Hematopoietic multipotent progenitor cell treated with erythropoietin and hydrocortisone succinate and interleukin-3 and kit ligand, for 4 days (in vitro differentiated cells): ENCODE measurements around the gene EED.
A peak's percentile ranks its signal among the peaks of the same experiment; 100 is the strongest.

ENCODE experiments used
- DNase-seq: peaks from one replicate; pipeline ENCODE4 v3.0.0-alpha.2; 2015

Gene EED, protein sequence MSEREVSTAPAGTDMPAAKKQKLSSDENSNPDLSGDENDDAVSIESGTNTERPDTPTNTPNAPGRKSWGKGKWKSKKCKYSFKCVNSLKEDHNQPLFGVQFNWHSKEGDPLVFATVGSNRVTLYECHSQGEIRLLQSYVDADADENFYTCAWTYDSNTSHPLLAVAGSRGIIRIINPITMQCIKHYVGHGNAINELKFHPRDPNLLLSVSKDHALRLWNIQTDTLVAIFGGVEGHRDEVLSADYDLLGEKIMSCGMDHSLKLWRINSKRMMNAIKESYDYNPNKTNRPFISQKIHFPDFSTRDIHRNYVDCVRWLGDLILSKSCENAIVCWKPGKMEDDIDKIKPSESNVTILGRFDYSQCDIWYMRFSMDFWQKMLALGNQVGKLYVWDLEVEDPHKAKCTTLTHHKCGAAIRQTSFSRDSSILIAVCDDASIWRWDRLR

DNA sequence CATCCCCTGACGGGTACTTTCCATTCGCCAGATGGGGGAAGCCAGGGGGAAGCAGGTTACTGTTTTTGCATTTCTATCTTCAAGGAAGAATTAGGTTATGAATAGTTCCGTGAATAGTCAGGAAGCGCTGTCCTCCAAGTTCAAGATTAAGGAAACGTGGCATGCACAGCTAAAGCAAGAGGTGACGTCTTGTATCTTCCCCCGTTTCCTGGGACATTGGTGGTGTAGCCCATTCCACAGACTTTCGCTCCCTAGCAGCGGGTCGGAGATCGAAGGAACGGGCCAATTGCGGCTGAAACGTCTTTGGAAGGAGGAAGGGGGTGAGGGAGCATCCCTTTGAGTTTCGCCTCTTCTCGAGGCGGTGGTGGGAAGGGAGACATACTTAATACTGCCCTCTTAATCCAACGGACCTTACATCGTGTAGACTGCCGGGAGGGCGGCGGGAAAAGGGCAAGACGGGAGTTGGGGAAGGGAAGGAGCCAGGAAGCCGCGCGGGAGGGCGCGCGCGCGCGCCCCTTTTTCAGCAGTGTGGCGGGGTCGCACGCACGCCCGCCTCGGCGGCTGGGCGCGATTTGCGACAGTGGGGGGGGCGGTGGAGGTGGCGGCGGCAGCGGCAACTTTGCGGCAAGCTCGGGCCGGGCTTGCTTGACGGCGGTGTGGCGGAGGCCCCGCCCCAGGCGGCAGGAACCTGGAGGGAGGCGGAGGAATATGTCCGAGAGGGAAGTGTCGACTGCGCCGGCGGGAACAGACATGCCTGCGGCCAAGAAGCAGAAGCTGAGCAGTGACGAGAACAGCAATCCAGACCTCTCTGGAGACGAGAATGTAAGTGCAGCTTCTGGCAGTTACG, at the start of gene EED:
TSS of gene EED (plus strand) at position 232 of the 847 bp plus-strand sequence. CDS start at position 709, 477 bp downstream.
- peak; percentile 99 for DNase-seq

DNA sequence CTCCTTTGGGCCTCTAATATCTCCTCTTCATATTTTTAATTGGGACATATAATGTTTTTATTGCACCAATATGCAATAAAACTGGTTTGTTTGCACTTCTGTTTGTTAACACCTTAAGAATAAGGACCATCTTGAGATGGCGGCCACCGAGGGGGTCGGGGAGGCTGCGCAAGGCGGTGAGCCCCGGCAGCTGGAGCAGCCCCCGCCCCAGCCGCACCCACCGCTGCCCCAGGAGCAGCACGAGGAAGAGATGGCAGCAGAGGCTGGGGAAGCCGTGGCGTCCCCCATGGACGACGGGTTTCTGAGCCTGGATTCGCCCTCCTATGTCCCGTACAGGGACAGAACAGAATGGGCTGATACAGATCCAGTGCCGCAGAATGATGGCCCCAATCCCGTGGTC, 49.6 kb upstream of the EED start:
- DNase-seq: no peak

DNA sequence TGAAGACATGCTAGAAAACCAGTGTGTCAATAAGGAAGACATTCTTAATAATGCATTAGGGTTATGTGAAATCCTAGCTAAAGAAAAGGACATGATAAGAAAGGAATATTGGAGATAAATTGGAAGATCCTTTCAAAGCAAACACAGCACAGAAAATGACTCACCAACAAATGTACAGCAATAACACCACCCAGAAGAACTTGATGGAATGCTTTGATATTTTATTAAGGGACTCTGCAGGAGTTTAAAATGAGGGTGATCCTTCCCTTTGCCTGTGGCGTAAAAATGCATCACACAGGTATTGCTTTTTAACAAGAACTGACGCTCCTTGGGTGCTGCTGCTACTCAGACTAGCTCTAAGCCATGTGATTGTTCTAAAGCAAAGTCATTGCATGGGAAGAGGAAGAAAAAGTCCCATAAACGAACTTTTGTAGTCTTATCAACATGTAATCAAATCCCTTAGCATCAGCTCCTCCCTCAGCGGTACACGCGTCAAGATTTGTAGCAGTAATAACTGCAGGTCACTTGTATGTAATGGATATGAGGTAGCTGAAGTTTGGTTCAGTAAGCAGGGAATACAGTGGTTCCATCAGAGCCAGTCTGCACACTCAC, 48.4 kb upstream of the EED start:
- peak; percentile 61 for DNase-seq

DNA sequence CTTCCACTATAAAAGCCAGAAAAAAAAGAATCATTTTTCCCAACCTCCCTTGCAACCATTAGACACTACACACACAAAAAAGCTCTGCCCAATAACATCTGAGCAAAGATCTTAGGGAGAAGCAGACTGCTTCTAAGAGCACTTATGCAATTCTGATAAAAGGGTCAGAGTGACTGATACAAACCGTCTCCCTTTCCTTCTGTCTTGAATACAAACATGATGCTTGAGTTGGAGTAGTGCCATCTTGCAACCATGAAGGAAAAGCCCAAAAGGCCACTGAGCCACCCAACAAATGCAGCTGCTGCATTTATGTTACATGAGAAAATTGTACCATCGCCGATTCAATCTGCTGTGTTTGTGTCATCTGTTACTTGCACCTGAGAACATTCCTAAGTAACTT, 47.6 kb upstream of the EED start:
- peak; percentile 74 for DNase-seq

DNA sequence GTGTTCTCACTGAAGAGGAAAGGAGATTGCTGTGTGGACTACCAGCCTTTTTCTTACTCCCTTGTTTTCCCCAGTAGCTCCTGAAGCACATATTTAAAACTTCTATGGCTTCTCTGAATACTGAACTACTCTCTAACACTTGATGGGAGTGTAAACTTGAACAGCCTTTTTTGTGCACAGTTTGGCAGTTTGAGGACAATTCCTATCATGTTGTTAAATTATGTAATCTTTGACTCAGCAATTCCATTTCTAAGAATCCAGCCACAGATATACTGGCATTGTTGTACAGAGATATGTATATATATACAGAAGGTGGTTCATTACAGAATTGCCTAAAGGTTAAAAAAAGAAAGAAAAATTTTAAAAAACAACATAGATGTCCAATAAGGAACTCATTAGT, 47.1 kb upstream of the EED start:
- DNase-seq: peak; percentile 87

DNA sequence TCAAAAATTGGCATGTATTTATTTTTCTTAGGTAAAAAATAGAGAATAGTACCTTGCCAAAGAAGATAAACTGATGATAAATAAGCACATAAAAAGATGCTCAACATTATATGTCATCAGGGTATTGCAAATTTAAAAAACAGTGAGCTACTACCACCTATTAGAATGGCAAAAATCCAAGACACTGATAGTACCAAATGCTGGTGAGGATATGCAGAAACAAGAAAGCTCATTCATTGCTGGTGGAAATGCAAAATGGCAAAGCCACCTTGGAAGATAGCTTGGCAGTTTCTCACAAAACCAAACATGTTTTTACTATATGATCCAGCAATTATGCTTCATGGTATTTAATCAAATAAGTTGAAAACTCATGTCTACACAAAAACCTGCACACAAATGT, 46.4 kb upstream of the EED start:
- no peak for DNase-seq

DNA sequence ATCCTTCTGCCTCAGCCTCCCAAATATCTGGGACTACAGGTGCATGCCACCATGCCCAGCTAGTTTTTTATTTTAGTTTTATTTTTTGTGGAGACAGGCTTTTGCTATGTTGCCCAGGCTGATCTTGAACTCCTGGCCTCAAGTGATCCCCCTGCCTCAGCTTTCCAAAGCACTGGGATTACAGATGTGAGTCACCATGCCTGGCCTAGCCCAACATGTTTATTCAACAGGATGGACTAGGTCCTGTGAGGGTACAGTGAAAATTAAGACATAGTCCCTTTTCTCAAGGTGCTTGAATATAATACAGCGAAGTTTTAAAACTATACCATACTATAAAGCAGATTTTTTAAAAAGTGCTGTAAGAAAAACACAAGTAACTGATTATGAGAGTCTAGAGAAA, 45.2 kb upstream of the EED start:
- DNase-seq: no peak

DNA sequence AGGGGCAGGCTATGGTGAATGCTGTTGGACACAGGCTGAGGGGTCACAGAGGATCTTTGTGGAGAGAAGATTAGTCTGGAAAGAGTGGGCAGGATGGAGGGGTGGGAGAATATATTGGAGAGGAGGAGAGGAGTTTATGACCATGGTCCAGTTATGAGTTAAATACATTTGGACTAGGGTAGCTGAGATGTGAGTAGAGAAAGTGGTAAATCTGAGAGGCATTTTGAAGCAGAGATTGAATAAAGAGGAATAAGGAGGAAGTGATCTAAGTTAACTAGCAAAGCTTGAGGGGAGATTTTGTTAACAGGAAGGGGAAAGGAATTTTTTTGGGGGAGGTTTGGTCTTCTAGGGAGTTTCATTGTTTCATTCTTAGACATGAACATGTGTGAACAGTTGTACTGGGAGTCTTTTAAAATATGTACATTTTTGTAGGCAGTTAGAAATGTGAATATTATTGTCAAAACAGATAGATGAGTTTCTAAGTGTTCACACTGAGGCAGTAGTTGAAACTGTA, 43.1 kb upstream of the EED start:
- no peak for DNase-seq

DNA sequence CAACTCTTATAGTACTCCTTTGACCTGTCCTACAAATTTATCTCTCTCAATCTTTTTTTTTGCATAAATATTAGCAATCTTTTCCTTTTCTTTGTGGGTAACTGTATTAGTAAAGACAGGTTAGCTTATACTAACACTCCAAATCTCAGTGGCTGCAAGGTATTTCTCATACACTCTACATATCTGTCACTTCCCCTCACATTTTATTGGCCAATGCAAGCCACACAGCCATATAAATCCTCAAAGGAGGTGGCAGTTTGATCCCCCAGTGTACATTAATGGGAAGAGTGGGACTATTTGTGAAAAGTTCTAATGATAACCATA, 42.6 kb upstream of the EED start:
- DNase-seq: peak; percentile 71

DNA sequence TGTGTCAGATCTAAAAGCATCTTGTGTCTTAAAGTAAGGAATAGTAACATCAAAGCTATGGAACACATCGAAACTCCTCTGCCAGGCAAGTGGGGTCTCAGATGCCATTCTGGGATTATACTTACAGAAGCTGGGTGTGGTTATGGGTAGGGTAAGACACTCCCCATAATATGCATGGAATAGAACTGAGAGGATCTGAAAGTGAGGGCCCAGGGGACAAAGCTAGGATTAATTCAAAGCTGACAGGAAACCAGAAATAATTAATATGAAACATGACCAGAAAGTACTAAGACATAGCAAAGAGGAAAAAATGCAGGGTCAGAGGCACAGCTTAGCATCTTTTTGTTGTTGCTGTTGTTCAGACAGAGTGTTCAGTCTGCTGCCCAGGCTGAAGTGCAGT, 40.2 kb upstream of the EED start:
- no peak for DNase-seq

DNA sequence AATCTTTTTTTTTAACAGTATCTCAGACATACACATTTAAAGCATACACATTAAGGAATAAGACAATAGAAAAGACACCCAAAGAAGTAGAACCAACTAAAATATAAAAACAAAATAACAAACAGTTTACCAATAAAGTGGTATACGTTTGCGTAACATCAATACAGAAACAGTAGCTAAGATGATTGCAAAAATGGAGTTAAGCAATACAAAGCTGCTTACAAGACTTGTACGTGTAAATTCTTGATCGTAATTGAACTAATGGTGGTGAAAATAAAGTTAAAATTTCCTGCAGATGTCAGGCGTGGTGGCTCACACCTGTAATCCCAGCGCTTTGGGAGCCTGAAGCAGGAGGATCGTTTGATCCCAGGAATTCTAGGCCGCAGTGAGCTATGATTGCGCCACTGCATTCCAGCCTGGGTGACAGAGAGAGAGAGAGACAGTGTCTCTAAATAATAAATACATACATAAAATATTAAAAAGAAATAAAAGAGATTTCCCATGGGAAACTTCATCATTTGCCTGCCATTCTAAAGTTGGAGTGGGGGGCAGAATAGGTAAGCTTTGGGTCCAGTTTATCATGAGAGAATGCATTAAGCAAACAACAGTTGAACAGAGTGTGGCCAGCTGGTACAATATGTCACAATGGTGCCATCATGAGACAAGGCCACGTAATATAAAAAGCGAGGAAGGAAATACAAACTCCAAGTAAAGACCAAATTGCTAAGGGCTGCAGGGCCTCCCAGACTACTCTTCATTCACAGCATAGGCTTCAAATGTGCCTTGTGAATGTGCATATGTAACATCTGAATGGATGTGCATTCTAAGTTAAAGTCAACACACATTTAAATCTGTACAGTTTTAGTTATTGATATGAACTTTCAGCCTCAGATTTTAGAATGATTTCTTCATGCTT, 38.9 kb upstream of the EED start:
- DNase-seq: peak; percentile 63

DNA sequence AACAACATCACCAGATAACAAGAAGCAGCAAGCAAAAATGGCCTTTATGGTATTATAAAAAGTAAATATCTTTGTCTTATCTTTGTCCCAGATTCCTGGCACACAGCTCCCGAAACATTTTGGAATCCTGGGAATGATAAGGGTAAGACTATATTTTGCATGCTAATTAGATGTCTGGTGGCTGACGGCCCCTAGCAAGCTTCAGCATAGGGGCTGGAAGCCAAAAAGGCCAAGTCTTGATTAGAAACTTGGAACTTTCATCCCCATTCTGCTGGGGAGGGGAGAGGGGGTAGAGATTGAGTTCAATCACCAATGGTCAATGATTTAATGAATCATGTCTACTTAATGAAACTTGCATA, 38.2 kb upstream of the EED start:
- DNase-seq: no peak

DNA sequence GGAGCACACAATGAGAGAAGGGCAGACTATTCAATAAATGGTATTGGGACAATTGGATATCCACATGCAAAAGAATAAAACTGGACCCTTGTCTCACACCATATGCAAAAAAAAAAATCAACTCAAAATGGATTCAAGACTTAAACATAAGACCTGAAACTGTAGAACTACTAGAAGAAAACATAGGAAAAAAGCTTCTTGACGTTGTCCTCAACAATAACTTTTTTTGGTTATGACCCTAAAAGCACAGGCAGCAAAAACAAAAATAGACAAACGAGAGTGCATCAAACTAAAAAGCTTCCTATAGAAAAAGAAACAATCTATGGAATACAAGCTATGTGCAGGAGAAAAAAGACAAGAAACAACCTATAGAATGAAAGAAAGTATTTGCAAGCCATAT, 37.1 kb upstream of the EED start:
- no peak for DNase-seq

DNA sequence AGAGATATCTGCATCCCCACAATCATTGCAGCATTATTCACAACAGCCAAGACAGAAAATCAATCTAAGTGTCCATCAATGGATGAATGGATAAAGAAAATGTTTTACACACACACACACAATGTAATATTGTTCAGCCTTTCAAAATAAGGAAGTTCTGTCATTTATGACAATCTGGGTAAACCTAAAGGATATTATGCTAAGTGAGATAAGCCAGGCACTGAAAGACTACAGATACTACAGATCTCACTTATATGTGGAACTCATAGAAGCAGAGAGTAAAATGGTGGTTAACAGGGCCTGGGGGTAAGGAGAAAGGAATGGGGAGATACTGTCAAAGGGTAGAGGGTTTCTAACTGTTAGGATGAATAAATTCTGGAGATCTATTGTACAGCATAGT, 36.0 kb upstream of the EED start:
- DNase-seq: peak; percentile 80

DNA sequence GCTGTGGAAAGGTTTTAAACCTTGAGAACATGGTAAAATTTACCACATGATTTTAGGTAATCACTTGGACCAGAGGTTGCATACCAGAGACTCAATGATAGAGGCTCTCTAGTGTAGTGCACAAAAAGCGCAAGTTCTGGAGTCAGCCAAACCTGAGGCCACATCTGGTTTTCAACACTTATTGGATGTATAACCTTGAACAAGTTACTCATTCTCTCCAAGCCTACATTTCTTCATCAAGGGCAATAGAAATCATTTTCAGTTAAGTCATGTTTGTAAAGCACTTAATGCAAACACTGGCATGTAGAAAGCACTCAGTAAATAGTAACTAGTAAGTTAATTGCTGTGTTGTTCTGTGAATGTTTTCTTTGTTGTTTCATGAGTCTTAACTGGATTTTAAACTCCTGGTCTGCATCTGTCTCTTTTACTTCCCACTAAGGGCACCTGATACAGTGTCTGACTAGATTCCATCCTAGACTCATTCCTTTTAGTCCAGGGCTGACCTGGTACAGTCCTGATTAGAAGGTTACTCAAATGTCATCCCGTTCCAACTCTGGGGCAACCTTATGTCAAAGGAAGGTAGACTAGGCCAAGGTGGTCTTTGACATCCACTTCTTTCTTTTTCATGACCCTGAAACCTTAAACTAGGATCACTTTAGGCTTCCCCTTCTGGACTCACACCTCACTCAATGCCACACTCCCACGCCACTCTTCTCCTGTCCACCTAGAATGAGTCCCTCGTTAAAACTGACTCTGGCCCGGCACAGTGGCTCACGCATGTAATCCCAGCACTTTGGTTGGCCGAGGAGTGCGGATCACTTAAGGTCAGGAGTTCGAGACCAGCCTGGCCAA, 34.5 kb upstream of the EED start:
- no peak for DNase-seq

DNA sequence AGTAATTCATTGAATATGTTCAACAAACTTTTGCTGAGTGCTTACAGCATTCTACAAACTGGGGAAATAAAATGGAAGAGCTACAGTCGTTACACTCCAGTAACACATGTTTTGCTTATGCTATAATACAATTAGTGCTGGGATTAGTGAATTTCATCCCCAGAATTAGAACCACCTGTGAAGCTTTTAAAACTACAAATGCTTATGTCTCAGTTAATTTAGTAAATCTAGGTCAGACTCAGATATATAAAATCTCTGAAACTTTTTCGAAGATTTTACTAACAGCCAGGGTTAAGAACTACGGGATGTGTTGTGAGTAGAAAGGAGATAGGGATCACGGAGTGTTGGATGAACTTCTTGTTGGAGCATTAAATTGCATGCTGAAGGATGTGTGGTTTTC, 33.7 kb upstream of the EED start:
- no peak for DNase-seq

DNA sequence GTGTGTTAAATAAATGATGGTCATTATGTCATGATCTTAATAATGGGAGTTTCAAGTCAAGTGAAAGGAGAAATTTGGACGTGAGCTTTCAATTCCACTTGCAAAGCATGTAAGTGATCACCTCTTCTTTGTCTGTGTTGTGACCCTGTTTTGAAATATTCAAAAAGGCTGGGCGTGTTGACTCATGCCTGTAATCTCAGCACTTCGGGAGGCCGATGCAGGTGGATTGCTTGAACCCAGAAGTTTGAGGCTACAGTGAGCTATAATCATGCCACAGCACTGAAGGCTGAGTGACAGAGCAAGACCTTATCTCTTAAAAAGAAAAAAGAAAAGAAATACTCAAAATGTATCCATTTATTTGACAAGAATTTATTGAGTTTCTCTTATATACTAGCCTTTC, 32.9 kb upstream of the EED start:
- no peak for DNase-seq

DNA sequence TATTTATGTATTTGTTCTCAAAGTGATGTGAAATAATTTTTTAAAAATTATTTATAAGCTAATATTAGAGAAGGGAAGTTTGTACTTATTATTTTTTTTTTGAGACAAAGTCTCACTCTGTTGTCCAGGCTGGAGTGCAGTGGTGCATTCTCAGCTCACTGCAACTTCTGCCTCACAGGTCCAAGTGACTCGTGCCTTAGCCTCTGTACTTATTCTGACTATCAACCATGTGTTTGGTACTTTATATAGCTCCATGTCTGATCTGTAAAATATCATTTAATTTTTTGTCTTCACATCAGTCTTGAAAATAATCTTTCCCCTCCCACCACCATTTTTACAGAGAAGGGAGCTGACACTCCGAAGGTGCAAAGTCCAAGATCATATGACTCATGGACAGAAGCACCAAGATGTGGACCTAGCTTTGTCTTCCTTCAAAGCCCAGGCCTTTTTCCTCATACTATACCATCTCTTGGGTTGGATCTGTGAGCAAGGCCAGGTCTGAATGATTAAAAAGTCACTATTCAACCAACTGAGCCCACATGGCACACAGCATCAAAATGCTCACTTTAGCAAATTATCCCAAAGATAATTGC, 32.4 kb upstream of the EED start:
- DNase-seq: no peak

DNA sequence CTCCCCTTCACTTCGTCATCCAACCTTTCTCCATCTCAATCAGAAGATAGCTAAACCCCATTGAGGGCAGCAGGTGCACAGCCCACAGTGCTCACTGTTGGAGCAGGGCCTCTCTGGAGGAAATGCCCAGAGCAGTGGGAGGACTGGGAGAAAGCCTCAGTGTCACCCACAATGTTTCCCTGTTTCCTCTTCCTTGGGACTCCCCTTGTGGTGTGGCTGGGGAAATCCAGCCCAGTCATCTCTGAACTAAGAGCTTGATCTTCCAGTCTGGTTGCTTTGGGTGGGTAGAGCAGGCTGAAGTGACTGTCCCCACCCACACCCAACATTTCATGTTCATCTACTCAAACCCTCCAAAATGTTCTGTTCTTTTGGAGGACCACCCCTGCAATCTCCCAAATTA, 29.8 kb upstream of the EED start:
- no peak for DNase-seq

DNA sequence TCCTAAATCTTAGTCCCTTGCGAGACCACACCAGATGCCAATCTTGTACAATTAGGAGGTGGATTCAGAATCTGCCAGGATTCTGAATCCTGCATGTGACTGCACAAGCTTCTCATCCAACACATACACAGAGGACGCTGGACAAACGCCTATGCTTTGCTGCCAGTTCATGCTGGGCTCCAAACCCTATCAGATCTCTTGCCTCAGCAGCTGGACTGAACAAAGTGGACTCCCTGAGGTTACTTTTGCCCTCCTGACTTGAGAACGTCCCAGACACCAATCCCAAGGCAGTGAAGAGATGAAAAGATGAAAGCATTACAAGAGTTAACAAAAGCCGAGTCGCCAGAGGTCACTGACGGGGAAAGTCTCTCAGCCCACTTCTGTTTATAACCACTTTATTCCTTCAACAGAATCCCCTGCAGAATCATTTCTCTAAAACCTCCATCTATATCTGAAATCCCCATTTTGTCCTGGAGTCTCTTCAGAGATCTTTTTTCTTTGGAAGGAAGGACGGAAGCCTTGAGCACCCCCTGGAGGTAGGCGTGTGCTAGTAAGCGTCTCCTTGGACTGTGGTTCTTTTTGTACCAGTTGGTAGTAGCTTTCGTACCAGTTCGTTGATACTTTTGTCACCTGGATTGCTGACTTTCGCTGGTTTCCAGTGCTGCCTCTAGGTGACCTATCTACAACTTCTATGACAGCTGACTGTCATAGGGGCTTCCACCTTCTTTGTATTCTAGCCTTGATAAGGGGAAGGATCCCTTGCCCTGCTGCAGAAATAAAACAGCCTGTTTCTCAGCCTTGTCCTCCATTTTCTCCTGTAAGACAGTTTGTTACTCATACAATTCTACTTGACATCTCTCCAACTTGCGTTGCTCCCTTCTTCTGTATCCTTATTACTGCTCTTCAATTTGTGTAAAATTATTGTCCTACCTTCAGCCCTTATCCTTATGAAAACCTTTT, 26.1 kb upstream of the EED start:
- DNase-seq: peak; percentile 92
